ENCODE measurements around the gene ITGA2B. TPM values are rescaled to one million over a fixed set of nuclear protein-coding genes. Genes with fewer than 3 reads are reported as not detected.

ITGA2B gene
- total and polyA plus RNA-seq, 2 of the 8 experiments (the other 6 are each of a cell fraction or from before 2014, with no cell fraction given), result 6.9 to 12.3 TPM

DNA sequence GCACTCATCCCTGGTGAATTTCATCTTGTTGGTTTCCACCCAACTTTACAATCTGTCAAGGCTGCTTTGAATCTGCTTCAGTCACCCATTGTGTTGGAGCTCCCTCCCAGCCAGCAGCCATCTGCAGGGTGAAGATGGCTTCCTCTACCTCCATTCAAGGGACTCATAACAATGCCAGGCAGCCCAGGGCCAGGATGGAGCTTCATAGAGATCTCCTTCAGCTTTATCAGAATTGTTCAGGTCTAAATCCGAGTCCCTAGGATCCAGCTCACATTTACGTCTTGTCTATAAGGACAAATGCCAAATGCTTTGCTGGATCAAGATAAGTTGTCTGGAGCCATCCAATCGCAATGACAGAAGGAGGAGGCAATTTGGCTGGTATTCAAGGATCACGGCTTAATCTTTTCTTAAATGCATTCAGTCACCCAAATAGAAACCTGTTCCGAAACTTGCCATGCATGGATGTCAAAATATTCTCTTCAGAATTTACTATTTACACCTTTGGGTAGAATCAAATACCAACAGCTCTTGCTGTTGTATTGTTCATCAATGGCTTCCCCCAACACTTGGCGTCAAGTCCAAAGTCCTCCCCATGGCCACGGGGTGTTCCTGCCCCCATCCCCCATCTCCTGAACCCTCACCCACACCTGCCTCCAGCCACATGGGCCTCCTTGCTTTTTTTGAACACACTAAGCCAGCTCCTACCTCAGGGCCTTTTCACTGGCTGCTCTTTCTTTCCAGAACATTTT is 22.0 kb downstream of the ITGA2B start:
- TF ChIP-seq TAF7 (optimal IDR thresholded peaks at IDR 0.05; ENCODE audit: borderline replicate concordance, low read depth, low read length), result no peak
- Histone ChIP-seq H3K18ac (ENCODE audit: extremely low read depth, low read length) (no peak overlapping the region), H2BK12ac (ENCODE audit: low read depth, low read length) (no peak overlapping the region), H3K14ac (ENCODE audit: insufficient read length) (no peak overlapping the region), H3K36me3 (ENCODE audit: control insufficient read depth in 2 of 4, insufficient read depth in 4 of 4, low read length in 3 of 4) (no peaks in the 10 kb centered on the region), H3K4ac (replicated peaks; ENCODE audit: insufficient read length, low read depth, low read length) (no peak overlapping the region), H2AK5ac (ENCODE audit: low read depth, low read length) (no peak overlapping the region), H3K27me3 (replicated peaks in 1 of 4; ENCODE audit: control insufficient read depth in 3 of 4, extremely low read depth in 1 of 4, insufficient read depth in 3 of 4, low read length in 3 of 4) (no peaks in the 10 kb centered on the region), H3K4me3 (ENCODE audit: extremely low read depth in 1 of 4, insufficient read depth in 2 of 4, low read depth in 3 of 4, low read length in 4 of 4) (no peak overlapping the region), H4K91ac (replicated peaks; ENCODE audit: insufficient read length, low read length) (no peak overlapping the region), H3K79me1 (ENCODE audit: low read depth, low read length) (no peaks in the 10 kb centered on the region), H2AFZ (ENCODE audit: low read length) (no peak overlapping the region), H3K56ac (replicated peaks; ENCODE audit: insufficient read length, low read depth, low read length) (no peak overlapping the region), H3K27ac (ENCODE audit: low read depth, low read length) (no peak overlapping the region), H3K4me1 (replicated peaks in 1 of 4; ENCODE audit: control insufficient read depth in 3 of 4, insufficient read depth in 4 of 4, low read length in 3 of 4) (peaks cover 0 to 4% (median under 1%) of the 10 kb centered on the region in 4 experiments; a peak in 3 of 7 replicates), H3K4me2 (ENCODE audit: insufficient read depth in 1 of 2, low read depth in 2 of 2, low read length in 2 of 2) (no peak overlapping the region), H2BK15ac (ENCODE audit: low read length) (no peak overlapping the region), H2BK5ac (ENCODE audit: low read depth, low read length) (no peak overlapping the region), H2BK120ac (replicated peaks; ENCODE audit: low read depth, low read length) (no peak overlapping the region), H3K9me3 (ENCODE audit: insufficient read depth in 2 of 2, low read depth in 1 of 2, low read length in 1 of 2) (no peaks in the 10 kb centered on the region), H3K23ac (ENCODE audit: insufficient read length) (no peak overlapping the region), H4K8ac (ENCODE audit: extremely low read depth, insufficient read depth, low read length) (no peak overlapping the region; the same call in 1 of the 2 replicates), H3K9ac (replicated peaks in 1 of 4; ENCODE audit: extremely low read depth in 1 of 4, low read depth in 3 of 4, low read length in 3 of 4) (no peak overlapping the region), H3K79me2 (ENCODE audit: control insufficient read depth in 1 of 2, insufficient read depth in 2 of 2, low read length in 2 of 2) (no peaks in the 10 kb centered on the region), H4K5ac (ENCODE audit: insufficient read length, low read depth, low read length) (no peak overlapping the region), H3K23me2 (ENCODE audit: low read depth, low read length) (peaks cover 2% of the 10 kb centered on the region; the same call in 1 of the 2 replicates), H4K20me1 (replicated peaks in 1 of 2; ENCODE audit: control insufficient read depth in 1 of 2, insufficient read depth in 2 of 2, low read length in 2 of 2) (no peaks in the 10 kb centered on the region), H2BK20ac (ENCODE audit: low read length) (no peak overlapping the region)
- 91% methylated on average over 7 of the region's 7 CpGs; no CpG with 5 or more reads in 1 of the 2 experiments for WGBS, 2 experiments (ENCODE audit: extremely low coverage in 1 of 2, insufficient coverage in 1 of 2, insufficient read length in 1 of 2, insufficient replicate concordance in 2 of 2, low coverage in 1 of 2, low lambda C conversion rate in 2 of 2, missing lambda C conversion rate in 1 of 2)
- CTCF ChIA-PET (ENCODE audit: partially characterized antibody), result interaction anchor here (1.2 to 13.8 kb wide), 7 partner anchors 8 to 156 kb away, joined by 3 to 177 read pairs (median 8); partner anchors contain the start of gene FAM171A2
- POLR2A ChIA-PET (ENCODE audit: partially characterized antibody), result interaction anchor here (1.3 kb wide), 1 partner anchor 191 kb away, joined by 3 read pairs; no protein-coding TSS in a partner anchor
- DNase-seq (ENCODE audit: low read depth in 1 of 2, low spot score in 2 of 2), result no peak
- no peak for FAIRE-seq
